Anterior cingulate cortex (tissue), 58 donors: ENCODE data around the gene MYBPC2.
A peak's percentile ranks its signal among the peaks of the same experiment; 100 is the strongest.

Experiments
- DNase-seq, 58 donors: peaks; one replicate each; lab custom pipeline; 2025; lab: John Stamatoyannopoulos, UW

MYBPC2 gene

GRCh38 chr19:50477751-50478515, 45.2 kb downstream of the MYBPC2 start:
- no peak for DNase-seq

- peak in 4 of 58 donors; percentile 14 to 30 (median 24) for DNase-seq
These were observed 46.4 kb downstream of the MYBPC2 start for GRCh38 chr19:50478901-50479715.

GRCh38 chr19:50479761-50480251, 47.1 kb downstream of the MYBPC2 start:
- DNase-seq = no peak

DNA sequence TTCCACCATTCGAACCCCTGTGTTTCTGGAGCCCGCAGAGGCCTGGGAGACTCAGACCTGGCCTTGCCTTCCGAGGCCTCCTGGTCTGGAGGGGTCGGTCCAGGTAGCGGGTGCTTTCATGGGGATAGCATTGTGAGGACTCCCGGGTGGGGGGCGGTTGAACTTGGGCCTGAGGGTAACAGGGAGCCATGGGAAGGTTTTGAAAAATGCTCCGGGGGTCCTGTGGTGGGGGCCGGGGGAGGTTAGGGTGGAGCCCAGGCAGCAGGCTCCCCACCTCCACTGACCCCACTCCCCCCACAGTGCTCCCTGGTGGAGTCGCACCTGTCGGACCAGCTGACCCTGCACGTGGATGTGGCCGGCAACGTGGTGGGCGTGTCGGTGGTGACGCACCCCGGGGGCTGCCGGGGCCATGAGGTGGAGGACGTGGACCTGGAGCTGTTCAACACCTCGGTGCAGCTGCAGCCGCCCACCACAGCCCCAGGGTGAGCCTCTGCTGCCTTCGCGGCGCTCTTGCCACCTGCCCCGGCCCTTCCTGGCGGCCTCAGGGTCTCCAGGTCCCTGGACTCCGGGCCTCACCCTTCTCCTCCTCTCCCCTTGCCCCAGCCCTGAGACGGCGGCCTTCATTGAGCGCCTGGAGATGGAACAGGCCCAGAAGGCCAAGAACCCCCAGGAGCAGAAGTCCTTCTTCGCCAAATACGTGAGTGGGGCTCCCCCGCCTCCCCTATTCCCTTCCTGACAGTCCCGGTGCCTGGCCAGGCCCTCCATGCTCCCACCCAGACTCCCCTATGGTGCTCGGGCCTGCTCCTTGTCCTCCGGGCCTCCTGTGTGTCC, 47.8 kb downstream of the MYBPC2 start:
- no peak for DNase-seq

- DNase-seq = no peak
These were observed 48.9 kb downstream of the MYBPC2 start for GRCh38 chr19:50481351-50482149.

GRCh38 chr19:50482271-50482855, 49.7 kb downstream of the MYBPC2 start:
- DNase-seq = no peak

DNA sequence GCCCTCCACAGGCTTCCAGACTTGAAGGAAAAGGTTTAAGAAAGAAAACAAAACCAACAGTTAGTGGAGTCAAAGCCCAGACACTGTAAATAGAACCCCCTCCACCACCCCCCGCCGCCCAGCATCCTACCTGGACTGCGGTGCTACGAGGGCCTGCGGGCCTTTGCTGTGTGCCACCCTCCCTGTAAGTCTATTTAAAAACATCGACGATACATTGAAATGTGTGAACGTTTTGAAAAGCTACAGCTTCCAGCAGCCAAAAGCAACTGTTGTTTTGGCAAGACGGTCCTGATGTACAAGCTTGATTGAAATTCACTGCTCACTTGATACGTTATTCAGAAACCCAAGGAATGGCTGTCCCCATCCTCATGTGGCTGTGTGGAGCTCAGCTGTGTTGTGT, 50.2 kb downstream of the MYBPC2 start:
- no peak for DNase-seq

DNA sequence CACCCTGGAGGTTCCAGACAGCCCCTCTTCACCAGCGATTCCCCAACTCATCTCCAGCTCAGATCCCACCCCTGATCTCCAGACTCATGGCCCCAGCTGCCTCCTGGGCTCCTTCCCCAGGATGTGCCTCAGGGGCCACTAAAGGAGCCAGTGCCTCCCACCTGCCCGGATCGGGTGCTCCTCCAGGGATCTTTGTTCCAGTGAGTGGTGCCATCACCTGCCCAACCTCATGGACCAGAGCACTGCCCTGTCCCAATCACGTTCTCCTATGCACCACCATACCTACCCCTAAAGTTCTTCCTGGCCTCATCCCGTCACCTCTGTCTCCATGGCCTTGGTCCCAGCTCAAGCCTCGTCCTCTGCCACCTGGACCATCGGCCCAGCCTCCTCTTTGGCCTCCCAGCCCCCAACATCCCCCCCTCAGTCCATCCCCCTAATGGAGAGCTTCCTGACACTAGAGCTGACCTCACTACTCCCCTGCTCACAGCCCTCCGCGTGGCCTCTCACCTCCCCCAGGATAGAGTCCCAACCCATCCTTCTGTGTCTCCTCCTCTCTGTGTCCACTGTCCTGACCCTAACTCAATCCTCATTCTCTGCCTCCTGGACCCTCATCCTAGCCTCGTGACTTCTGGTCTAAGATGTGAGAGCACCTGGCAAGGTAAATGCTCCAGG, 52.7 kb downstream of the MYBPC2 start:
- DNase-seq = no peak

GRCh38 chr19:50486823-50487515, 54.3 kb downstream of the MYBPC2 start:
- peak in 4 of 58 donors; percentile 8 to 30 (median 18) for DNase-seq

DNA sequence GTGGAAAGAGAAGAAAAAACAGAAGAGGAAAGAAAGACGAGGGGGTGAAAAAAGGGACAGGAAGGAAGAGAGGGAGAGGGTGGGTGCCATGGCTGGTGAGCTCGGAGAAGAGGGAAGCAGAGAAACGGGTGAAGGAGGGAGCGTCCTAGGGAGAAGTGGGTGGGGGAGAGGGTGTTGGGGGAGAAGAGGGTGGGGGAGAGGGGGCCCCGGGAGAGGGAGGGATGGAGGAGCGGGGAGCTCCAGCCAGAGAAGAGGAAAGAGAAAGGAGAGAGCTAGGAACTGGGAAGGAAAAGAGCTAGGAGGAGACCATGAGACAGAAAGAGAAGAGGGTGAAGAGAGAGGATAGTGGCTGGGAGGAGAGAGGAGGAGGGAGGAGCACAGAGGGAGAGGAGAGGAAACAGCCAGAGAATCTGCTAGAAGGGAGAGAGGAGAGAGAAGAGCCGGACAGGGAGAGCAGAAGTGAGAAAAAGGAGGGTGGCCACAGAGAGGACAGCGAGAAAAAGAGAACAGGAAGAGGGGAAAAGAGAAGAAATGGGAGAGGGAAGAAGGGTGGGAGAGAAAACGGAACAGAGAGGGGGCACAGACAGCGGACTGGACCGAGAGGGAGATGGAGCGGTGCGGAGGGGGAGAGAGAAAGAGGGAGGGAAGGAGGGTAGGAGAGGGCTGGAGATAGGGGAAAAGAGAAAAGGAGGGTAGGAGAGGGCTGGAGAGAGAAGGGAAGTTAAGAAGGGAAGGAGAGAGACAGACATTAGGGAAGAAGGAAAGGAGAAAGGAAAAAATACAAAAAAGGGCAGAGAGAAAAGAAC, 55.9 kb downstream of the MYBPC2 start:
- DNase-seq = peak in 1 of 58 donors; percentile 35

DNA sequence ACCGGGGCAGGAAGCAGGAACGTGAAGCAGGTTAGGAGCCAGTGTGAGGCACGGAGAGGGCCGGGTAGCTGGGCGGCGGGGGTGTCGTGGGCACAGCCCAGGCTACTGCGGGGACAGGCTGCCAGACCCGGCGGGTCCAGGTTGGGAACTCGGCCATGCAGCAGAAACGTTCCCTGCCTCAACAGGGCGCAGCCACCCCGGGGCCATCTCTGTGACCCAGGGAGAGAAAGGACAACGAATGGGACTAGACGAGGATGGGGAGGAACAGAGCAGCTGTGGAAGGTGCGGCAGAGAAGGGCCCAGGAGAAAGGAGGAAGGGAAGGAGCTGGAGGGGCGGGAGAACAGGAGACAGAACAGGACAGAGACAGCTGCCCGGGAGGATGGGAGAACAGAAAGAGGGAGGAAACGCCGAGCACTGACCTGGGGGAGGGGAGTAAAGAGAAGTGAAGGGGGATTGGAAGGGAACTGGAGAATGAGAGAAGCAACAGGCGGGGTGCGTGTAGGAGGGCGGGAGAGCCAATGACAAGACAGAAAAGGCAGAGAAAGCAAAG, 56.8 kb downstream of the MYBPC2 start:
- no peak for DNase-seq

- no peak for DNase-seq
These were observed 57.7 kb downstream of the MYBPC2 start for GRCh38 chr19:50490411-50490811.

DNA sequence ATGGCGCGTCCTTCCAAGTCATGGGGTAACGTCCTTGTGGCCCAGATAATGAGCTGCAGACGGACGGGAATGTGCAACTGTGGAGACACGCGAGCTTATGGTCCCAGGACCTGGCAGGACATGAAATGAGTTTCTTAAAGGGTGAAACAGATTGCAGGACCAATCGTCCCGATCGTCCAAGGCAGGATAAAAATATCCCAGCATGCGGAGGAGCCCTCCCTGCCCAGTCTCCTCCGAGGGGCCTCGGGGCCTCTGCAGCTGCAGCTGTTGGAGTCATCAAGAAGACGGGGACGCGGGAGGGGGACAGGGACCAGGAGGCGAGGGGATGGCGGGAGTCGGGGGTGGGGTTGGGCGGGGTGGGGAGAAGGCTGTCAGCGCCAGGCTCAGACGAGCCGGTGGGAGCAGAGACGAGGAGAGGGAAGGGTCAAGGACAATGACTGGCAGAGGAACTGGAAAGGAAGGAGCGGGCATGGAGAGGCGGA, 58.3 kb downstream of the MYBPC2 start:
- DNase-seq = peak in 4 of 58 donors; percentile 21 to 42 (median 30)

- peak in 5 of 58 donors; percentile 13 to 61 (median 28) for DNase-seq
These were observed 59.8 kb downstream of the MYBPC2 start for GRCh38 chr19:50492303-50493052.

DNA sequence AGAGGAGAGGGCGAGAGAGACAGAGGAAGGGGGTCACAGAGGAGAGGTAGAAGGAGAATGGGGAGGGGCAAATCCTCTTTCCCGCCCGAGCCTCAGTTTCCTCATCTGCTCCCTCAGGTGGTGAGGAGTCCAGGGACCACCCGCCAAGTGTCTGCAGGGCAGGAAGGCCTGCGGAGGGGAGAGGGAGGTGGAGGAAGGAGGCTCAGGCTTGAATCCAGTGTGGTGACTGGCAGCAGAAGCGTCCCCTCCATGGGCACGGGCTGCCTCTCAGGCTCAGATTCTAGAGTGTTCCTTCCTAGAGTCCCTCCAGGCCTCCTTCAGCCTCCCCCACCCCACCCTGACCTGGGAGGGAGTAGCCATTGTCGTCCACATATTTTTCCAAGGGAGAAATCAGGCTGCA, 60.5 kb downstream of the MYBPC2 start:
- no peak for DNase-seq
